ENCODE measurements around the gene MGAT5. TPM values are rescaled to one million over a fixed set of nuclear protein-coding genes. Genes with fewer than 3 reads are reported as not detected.

Gene MGAT5
- total RNA-seq, 1 experiment from 2014 or later = 52.4 TPM

- no peak for TF ChIP-seq PRDM15 (CRISPR knock-in tag; IDR thresholded peaks at IDR 0.05)
- TF ChIP-seq CREB1 (CRISPR knock-in tag; IDR thresholded peaks at IDR 0.05) = no peak
- no peak for TF ChIP-seq MYBL2 (CRISPR knock-in tag; IDR thresholded peaks at IDR 0.05)
- no peak for TF ChIP-seq NR1H2 (CRISPR knock-in tag; IDR thresholded peaks at IDR 0.05)
- TF ChIP-seq E2F1 (CRISPR knock-in tag; IDR thresholded peaks at IDR 0.05) = no peak
- no peak for TF ChIP-seq HMGA2 (CRISPR knock-in tag; IDR thresholded peaks at IDR 0.05)
- TF ChIP-seq, protein P1, sequence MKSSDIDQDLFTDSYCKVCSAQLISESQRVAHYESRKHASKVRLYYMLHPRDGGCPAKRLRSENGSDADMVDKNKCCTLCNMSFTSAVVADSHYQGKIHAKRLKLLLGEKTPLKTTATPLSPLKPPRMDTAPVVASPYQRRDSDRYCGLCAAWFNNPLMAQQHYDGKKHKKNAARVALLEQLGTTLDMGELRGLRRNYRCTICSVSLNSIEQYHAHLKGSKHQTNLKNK (CRISPR knock-in tag; IDR thresholded peaks at IDR 0.05) = no peak
- TF ChIP-seq, protein P2, sequence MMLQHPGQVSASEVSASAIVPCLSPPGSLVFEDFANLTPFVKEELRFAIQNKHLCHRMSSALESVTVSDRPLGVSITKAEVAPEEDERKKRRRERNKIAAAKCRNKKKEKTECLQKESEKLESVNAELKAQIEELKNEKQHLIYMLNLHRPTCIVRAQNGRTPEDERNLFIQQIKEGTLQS (CRISPR knock-in tag; conservative IDR thresholded peaks at IDR 0.05) = no peak
- no peak for TF ChIP-seq TEAD4 (CRISPR knock-in tag; IDR thresholded peaks at IDR 0.05)
- TF ChIP-seq ATF1 (CRISPR knock-in tag; IDR thresholded peaks at IDR 0.05) = no peak
- TF ChIP-seq, protein P3, sequence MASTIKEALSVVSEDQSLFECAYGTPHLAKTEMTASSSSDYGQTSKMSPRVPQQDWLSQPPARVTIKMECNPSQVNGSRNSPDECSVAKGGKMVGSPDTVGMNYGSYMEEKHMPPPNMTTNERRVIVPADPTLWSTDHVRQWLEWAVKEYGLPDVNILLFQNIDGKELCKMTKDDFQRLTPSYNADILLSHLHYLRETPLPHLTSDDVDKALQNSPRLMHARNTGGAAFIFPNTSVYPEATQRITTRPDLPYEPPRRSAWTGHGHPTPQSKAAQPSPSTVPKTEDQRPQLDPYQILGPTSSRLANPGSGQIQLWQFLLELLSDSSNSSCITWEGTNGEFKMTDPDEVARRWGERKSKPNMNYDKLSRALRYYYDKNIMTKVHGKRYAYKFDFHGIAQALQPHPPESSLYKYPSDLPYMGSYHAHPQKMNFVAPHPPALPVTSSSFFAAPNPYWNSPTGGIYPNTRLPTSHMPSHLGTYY (CRISPR knock-in tag; IDR thresholded peaks at IDR 0.05) = no peak
- TF ChIP-seq ZBTB21 (CRISPR knock-in tag; IDR thresholded peaks at IDR 0.05; ENCODE audit: borderline replicate concordance) = no peak
- TF ChIP-seq GABPB1 (CRISPR knock-in tag; IDR thresholded peaks at IDR 0.05) = no peak
- no peak for TF ChIP-seq NFE2L1 (CRISPR knock-in tag; IDR thresholded peaks at IDR 0.05)
- TF ChIP-seq ZNF281 (CRISPR knock-in tag; IDR thresholded peaks at IDR 0.05) = no peak
Observed at GRCh38 chr2:134306521-134306920, 52.6 kb downstream of the MGAT5 start (continued).

- ATAC-seq (no peak), DNase-seq (ENCODE audit: low spot score) (no peak)
- ChIA-PET POLR2A (no interaction called here), CTCF (no interaction called here)
- Mint-ChIP-seq H3K4me3 (no peak overlapping the region), H3K27me3 (ENCODE audit: low read depth) (no peaks in the 10 kb centered on the region), H3K9me3 (peaks cover 12% of the 10 kb centered on the region), H3K4me1 (peaks cover 40% of the 10 kb centered on the region), H3K36me3 (peaks cover 4% of the 10 kb centered on the region; the same call in 1 of the 2 replicates), H3K27ac (no peak overlapping the region)
- TF ChIP-seq, protein P4, sequence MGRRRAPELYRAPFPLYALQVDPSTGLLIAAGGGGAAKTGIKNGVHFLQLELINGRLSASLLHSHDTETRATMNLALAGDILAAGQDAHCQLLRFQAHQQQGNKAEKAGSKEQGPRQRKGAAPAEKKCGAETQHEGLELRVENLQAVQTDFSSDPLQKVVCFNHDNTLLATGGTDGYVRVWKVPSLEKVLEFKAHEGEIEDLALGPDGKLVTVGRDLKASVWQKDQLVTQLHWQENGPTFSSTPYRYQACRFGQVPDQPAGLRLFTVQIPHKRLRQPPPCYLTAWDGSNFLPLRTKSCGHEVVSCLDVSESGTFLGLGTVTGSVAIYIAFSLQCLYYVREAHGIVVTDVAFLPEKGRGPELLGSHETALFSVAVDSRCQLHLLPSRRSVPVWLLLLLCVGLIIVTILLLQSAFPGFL (CRISPR knock-in tag; IDR thresholded peaks at IDR 0.05; ENCODE audit: borderline replicate concordance) = no peak
- TF ChIP-seq ZNF532 (CRISPR knock-in tag; IDR thresholded peaks at IDR 0.05; ENCODE audit: borderline replicate concordance) (no peak), OVOL2 (CRISPR knock-in tag; IDR thresholded peaks at IDR 0.05; ENCODE audit: borderline replicate concordance) (no peak), JUN (CRISPR knock-in tag; IDR thresholded peaks at IDR 0.05) (no peak)
- TF ChIP-seq, protein P5, sequence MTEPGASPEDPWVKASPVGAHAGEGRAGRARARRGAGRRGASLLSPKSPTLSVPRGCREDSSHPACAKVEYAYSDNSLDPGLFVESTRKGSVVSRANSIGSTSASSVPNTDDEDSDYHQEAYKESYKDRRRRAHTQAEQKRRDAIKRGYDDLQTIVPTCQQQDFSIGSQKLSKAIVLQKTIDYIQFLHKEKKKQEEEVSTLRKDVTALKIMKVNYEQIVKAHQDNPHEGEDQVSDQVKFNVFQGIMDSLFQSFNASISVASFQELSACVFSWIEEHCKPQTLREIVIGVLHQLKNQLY (CRISPR knock-in tag; IDR thresholded peaks at IDR 0.05) = no peak
- TF ChIP-seq, protein P2 (CRISPR knock-in tag; conservative IDR thresholded peaks at IDR 0.05) = no peak
Observed at GRCh38 chr2:134307334-134307733, 53.5 kb downstream of the MGAT5 start.
